NCI-H1694 (cell line): ENCODE data around the gene MPHOSPH10.
"Not testable (repeated sequence)": the region's sequence is repeated elsewhere in the genome, so short reads cannot be mapped to it uniquely, and the experiment has no call there.

Experiments
- DNase-seq: peaks from one replicate; lab custom pipeline; 2025; lab: John Stamatoyannopoulos, UW

Gene MPHOSPH10

DNA sequence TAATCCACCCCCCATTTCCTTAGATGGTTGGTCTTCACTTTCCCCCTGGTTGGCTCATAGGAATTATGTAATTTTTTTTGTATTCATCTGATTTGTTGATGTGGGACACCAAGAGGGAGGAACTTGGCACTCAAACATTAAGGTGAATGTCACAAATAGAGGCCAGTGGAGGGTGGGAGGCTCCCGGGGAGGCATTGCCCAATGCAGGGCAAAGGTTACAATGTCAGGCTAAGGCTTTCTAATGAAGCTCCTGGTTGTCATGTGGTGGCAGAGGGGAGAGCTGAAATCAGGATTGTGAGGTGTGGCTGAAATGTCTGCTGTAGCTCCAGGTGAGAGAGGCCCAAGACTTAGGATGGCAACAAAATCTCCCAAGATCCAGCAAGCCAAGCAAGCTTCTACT, 42.7 kb downstream of the MPHOSPH10 start:
- DNase-seq = no peak

DNA sequence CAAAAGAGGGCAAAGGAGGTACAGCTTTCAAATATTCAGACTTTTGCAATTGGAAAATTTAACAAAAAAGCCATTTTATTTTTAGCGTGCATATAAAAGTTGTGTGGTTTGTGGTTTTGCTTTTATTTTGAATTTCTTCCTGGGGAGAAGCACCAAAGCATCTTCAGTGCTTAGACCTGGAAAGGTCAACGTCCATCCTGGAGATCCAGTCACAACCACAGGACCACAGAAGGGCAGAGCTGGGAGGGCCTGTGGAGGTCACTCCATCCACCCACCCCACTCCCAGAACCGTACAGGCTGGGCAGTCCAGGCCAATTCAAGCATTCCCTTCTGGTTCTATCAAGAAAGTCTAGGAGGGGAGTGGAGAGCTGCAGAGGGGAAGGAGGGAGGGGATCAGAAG, 43.8 kb downstream of the MPHOSPH10 start:
- DNase-seq = no peak

DNA sequence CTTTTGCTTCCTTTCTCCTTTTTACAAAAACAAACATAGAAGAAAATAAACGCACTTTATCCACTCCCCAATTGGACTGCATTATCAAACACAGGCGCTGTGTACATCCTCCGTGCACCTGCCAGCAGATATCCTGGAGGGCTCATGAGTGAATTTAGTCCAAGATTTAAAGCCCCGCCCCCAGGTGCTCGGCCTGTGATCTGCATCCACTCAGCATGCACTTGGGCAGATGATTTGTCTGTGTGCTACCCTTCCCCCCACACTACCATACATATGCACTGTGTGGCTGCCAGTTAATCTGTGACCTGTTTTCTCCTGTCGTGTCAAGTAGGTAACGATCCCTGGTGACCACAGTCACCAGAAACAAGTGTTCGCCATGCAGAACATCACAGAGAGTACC, 48.4 kb downstream of the MPHOSPH10 start:
- not testable (repeated sequence) for DNase-seq

DNA sequence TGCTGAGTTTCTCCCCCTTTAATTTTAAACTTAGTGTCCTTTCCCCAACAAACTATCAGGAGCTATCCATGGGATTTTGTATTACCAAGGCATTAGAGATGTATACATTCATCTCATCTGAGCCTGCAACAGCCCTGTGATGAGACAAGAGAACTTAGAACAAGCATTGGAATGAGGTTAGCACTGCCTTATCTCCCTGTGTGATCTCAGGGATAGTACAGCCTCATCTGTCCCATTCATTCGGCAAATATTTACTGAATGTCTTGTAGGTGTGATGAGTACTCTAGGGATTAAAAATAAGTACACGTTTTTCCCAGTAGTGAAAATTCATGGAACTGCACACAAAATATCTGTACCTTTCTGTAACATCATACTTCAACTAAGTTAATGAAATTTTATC, 50.9 kb downstream of the MPHOSPH10 start:
- DNase-seq = no peak

DNA sequence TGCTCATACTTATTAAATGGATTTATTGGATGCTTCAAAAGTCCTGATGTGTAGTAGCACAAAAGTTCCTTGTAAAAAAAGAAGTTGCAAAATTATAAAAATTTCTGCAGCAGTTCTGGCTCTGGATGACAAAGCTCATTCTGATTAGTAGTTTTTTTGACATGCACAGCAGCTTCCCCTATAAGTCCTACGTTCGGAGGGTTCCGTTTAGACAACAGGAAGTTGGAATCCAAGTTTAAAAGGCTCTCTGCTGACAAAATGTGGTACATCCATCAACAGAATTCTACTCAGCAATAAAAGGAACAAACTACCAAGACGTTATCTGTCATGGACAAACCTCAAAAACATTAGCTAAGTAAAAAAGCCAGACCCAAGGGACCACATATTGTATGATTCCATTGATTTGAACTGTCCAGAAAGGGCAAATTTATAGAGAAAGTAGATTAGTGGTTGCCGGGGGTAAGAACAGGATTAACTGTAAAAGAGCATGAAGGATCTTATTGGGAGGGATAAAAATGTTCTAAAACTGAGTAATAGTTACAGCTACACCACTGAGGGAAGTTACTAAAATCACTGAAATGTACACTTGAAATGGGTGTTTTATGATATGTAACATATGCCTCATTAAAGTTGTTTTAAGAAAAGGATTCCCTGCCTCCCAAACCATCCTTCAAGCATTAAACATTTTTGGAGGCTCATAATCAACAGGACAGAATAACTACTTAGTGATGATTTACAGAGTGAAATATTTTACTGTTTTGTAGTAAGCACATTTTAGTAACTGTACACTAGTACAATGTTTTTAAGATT, 53.1 kb downstream of the MPHOSPH10 start:
- not testable (repeated sequence) for DNase-seq

DNA sequence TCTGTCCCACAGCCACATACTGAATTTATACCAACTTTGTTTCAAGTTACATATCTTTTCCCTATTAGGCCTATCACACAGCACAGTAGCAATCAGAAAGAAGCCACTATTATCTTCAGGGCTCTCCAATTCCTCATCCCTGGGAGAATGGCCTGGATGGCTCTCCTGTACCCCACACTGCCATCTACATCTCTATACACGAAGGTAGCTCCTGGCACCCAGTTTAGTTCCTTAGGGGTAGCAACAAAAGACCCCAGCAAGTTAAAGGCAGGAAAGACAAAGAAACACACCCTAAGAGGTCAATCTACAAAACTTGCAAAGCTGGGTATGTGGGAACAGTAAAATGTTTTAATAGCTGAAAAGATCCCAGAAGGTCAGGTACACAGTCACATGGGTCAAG, 56.5 kb downstream of the MPHOSPH10 start:
- no peak for DNase-seq

DNA sequence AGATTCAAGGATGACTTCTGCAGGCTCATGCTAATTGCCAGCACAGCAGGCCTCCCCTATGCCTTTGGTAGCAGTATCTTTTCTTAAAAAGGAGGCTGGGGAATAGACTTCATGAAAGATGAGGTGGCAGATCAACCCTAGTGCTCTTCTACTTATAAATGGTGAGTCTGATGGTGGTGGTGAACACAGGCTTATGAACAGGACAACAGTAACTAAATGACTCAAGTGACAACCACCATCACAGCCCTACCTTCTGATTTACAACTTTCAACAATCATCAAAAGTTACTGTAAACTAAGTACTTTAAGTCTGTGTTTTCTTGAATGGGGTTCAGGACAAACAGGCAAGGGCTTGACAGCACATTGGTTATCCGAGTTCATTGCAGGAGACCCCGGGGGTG, 57.2 kb downstream of the MPHOSPH10 start:
- DNase-seq = no peak

DNA sequence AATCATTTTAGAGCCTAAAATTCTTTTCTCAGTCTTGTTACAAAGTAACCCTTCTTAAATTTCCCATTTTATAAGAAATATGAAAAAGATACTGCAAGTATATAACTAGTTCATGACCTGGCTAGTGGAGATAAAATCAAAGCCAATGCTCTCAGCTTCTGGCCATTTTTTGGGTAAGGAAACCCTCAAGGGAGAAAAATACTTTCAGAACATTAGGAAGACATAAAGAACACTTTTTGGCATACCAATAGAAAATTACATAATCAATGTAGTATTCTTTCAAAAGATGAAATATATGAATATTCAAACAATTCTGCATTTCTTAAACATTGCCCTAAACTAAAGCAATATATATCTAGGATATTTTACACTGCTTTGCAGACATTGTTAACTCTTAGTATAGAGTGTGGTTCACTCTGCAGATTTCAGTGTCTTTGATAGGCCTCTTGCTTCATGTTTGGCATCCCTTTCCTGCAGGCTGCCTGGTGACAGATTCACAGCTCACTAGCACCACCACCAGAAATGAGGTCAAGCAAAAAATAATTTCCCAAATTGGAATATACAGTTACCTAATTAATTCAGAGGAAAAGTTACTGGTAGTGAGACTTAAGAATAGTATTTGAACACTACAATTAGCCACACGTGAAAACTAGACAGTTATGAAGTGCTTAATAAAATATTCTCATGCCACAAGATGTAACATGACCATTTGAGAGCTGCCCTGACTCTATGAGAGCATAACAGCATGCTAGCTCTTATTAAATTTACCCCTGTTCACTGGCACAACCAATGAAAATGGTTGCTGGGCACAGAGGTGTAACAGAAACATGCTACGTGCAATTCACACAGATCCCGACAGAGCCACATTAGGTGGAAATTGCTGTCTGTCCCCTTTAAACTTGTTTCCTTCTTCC, 60.5 kb downstream of the MPHOSPH10 start:
- peak; percentile 28 for DNase-seq

DNA sequence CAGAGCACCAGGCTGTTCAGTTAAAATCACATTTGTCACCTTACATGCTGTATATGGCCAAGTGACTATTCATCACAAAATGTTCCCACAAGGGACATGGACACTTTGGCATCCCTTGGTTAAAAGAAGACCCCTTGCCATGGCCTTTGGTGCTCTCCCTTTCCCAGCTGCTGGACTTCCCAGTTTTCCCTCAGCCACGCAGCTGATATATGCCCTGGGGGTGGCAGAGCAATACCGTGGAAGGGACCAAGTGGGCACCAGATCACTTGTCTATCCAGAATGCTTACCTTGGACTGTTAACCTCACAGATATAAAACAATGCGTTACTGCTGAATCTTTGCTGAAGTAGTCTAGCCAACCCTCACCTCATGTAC, 61.1 kb downstream of the MPHOSPH10 start:
- DNase-seq = no peak
